ENCODE measurements around the gene XIST.
"Not testable (repeated sequence)": the region's sequence is repeated elsewhere in the genome, so short reads cannot be mapped to it uniquely, and the experiment has no call there.

XIST gene

DNA sequence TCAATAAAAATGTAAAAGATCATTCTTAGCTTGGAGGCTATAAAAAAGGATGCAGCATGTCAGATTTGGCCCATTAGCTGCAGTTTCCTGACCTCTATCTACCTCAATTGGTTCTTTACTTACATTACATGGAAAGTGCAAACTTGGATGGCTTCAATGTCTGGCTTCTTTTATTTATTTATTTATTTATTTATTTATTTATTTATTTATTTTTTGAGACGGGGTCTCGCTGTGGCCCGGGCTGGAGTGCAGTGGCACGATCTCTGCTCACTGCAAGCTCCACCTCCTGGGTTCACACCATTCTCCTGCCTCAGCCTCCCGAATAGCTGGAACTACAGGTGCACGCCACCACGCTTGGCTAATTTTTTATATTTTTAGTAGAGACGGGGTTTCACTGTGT is 60.0 kb downstream of the XIST start:
- DNase-seq: not testable (repeated sequence)

DNA sequence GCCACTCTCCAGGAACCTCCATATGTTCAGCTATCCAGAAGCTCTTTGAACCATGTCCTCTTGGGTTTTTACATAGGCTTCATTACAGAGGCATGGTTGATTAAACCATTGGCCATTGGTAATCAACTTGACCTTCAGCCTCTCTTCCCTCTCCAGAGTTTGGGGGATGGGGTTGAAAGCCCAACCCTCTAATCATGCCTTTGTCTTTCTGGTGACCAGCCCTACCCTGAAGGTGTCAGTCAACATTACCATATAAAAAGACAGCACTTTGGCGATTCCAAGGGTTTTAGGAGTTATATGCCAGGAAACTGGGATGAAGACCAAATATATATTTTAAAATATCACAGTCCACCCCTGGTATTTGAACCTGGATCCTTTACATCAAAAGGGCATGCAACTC is 67.0 kb downstream of the XIST start:
- DNase-seq: no peak

Data from CD4-positive, alpha-beta T cell treated with Interleukin-4 for 1 hour (primary cell).